Astrocyte of the cerebellum (primary cell): ENCODE measurements around the gene SOCS2.

Source experiments
- DNase-seq: peaks from one replicate; pipeline ENCODE4 v3.0.0-alpha.2; 2011; ENCODE audit warnings: low read depth
- H3K4me3 ChIP-seq: 2 replicates; pipeline ENCODE4 v1.5.1; 2011; ENCODE audit warnings: mild to moderate bottlenecking, low read depth, low read length, moderate library complexity
- CTCF ChIP-seq: IDR thresholded peaks from 2 replicates; pipeline ENCODE4 v1.5.1; 2012; ENCODE audit warnings: low read length, low read depth, moderate library complexity, mild to moderate bottlenecking; ENCODE audit errors: missing control alignments
- in situ Hi-C: cut with HindIII; loops from 2 replicates; pipeline ENCODE4 v1.10.0; 2017; ENCODE audit warnings: low sequenced_read_pairs

Gene SOCS2, protein sequence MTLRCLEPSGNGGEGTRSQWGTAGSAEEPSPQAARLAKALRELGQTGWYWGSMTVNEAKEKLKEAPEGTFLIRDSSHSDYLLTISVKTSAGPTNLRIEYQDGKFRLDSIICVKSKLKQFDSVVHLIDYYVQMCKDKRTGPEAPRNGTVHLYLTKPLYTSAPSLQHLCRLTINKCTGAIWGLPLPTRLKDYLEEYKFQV

GRCh38 chr12:93571925-93572711 lies at the start of gene SOCS2:
TSS of gene SOCS2 (plus strand) at chr12:93572675. CDS start at chr12:93572898, 223 bp downstream.
- in situ Hi-C loops = no loop called here
- TF ChIP-seq CTCF = no peak
- DNase-seq = no peak
- peak within 1 kb of the TSS; percentile 72 for H3K4me3 ChIP-seq

- no peak for DNase-seq
- no peak overlapping the region for H3K4me3 ChIP-seq
- in situ Hi-C loops = no loop called here
- no peak for TF ChIP-seq CTCF
These were observed 47.9 kb upstream of the SOCS2 start for GRCh38 chr12:93524386-93525133.

GRCh38 chr12:93526786-93527428 lies 45.6 kb upstream of the SOCS2 start:
- no peak for TF ChIP-seq CTCF
- H3K4me3 ChIP-seq = no peak overlapping the region
- in situ Hi-C loops = no loop called here
- DNase-seq = peak; percentile 90

GRCh38 chr12:93530358-93530757 lies 42.1 kb upstream of the SOCS2 start:
- in situ Hi-C loops = no loop called here
- no peak overlapping the region for H3K4me3 ChIP-seq
- no peak for TF ChIP-seq CTCF
- no peak for DNase-seq

DNA sequence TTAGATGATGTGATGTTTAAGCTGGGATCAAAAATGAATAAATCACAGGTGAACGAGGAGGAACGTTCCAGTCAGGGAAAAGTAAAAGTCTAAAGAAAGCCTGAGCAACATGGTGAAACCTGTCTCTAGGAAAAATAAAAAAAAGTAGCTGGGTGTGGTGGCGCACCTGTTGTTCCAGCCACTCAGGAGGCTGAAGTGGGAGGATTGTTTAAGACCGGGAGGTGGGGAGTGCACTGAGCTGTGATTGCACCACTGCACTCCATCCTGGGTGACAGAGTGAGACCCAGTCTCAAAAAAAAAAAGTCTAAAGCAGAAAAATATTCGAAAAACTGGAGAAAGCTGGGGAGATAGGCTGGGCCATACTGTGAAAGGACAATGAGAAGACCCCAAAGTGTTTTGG lies 39.2 kb upstream of the SOCS2 start:
- in situ Hi-C loops = no loop called here
- no peak for TF ChIP-seq CTCF
- DNase-seq = no peak
- no peak overlapping the region for H3K4me3 ChIP-seq

DNA sequence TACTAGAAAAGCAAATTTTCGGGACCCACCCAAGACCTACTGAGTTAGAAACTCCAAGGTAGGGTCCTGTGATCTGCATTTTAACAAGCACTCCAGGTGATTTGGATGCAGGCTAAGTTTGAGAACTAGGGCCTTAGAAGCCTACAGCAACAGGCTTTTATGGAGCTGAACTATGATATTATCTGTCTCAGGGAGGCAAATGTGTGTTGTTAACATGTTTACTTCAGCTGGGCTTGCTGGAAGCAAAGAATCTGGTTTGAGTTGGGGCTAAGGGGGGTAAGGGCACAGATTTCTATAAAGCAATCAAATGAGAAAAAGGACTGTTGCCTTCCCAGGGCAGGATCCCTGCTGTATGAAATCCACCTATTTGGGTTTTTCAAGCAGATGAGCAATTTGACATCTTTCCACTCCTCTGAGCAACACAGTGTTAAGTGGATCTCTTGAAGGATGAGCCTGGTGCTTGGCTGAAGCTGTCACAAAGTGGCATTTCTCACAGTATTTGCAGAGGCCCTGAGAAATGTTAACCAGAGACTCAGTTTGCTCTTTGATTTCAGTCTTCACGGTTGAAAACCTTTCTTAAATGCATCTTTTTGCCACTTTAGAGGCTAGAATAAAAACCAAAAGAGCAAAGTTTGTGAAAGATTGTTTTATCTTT lies 36.2 kb upstream of the SOCS2 start:
- TF ChIP-seq CTCF = no peak
- DNase-seq = no peak
- in situ Hi-C loops = no loop called here
- H3K4me3 ChIP-seq = no peak overlapping the region
